T-cell (primary cell): ENCODE measurements around the gene ANO1. TPM values are rescaled to one million over a fixed set of nuclear protein-coding genes. Genes with fewer than 3 reads are reported as not detected.

Experiments
- ATAC-seq, 4 experiments: fragments of 200-7000 bp in 3 of 4; fragments of 150-1000 bp in 1 of 4; cut with Tn5 transposase; replicated peaks in 1 of 4; 1 replicate in 3 of 4; 2 replicates in 1 of 4; pipeline ENCODE4 v1.10.0; 2021; ENCODE audit warnings: moderate library complexity in 3 of 4, mild to moderate bottlenecking in 2 of 4, moderate number of reproducible peaks in 1 of 4
- CTCF ChIA-PET, 2 donors: fragments of 300-600 bp; sonication (Branson Sonifier 250); formaldehyde crosslinking; loops; one replicate each; lab custom pipeline; 2022; ENCODE audit warnings: antibody characterized with exemption in 2 of 2; lab: Charles Lee
- POLR2A ChIA-PET, 2 donors: fragments of 300-600 bp; sonication (Branson Sonifier 250); formaldehyde crosslinking; loops; one replicate each; lab custom pipeline; 2022; ENCODE audit warnings: antibody characterized with exemption in 2 of 2; lab: Charles Lee
- DNase-seq, 35 experiments: peaks; one replicate each; pipeline versions ENCODE4 v3.0.0 to v3.0.0-alpha.2; 2013 to 2023
- H3K27ac ChIP-seq: one replicate; pipeline ENCODE4 v1.5.1; 2013; ENCODE audit warnings: low read length
- H3K27me3 ChIP-seq, 2 experiments: replicated peaks in 1 of 2; 1 replicate in 1 of 2; 2 replicates in 1 of 2; pipeline versions ENCODE4 v1.6.1 to v1.7.0; 2013; ENCODE audit warnings: low read length in 1 of 2, mixed read lengths in 1 of 2; ENCODE audit not compliant: control insufficient read depth in 2 of 2, insufficient read depth in 2 of 2; ENCODE audit errors: extremely low read depth in 1 of 2
- H3K36me3 ChIP-seq, 2 donors: 1 replicate in 1 of 2; 2 replicates in 1 of 2; pipeline versions ENCODE4 v1.6.1 to v1.7.0; 2013; ENCODE audit warnings: low read length in 1 of 2; ENCODE audit not compliant: control insufficient read depth in 2 of 2, insufficient read depth in 1 of 2; ENCODE audit errors: extremely low read depth in 1 of 2
- H3K4me1 ChIP-seq, 2 experiments: 1 replicate in 1 of 2; 2 replicates in 1 of 2; pipeline versions ENCODE4 v1.6.1 to v1.7.0; 2013; ENCODE audit warnings: low read length in 2 of 2, mixed read lengths in 1 of 2; ENCODE audit not compliant: insufficient read depth in 2 of 2, control insufficient read depth in 1 of 2; ENCODE audit errors: extremely low read depth in 1 of 2
- H3K4me3 ChIP-seq, 2 donors: 1 replicate in 1 of 2; 2 replicates in 1 of 2; pipeline versions ENCODE4 v1.5.1 to v1.7.0; 2013; ENCODE audit warnings: mild to moderate bottlenecking in 2 of 2, low read length in 1 of 2, moderate library complexity in 1 of 2; ENCODE audit not compliant: control insufficient read depth in 1 of 2; ENCODE audit errors: extremely low read depth in 1 of 2
- H3K9me3 ChIP-seq: 2 replicates; pipeline ENCODE4 v1.7.0; 2013
- H3K27ac Mint-ChIP-seq, 2 donors: one replicate each; pipeline ENCODE4 v1.8.0; 2020 to 2021; ENCODE audit warnings: mild to moderate bottlenecking in 2 of 2, mixed read lengths in 2 of 2
- H3K27me3 Mint-ChIP-seq, 2 donors: one replicate each; pipeline ENCODE4 v1.8.0; 2021 to 2022; ENCODE audit warnings: mixed read lengths in 2 of 2
- H3K36me3 Mint-ChIP-seq: one replicate; pipeline ENCODE4 v1.8.0; 2021; ENCODE audit warnings: mixed read lengths
- H3K4me1 Mint-ChIP-seq, 3 donors: one replicate each; pipeline ENCODE4 v1.8.0; 2020 to 2022; ENCODE audit warnings: mixed read lengths in 3 of 3, mild to moderate bottlenecking in 1 of 3
- H3K4me3 Mint-ChIP-seq, 3 donors: one replicate each; pipeline ENCODE4 v1.8.0; 2020 to 2022; ENCODE audit warnings: mild to moderate bottlenecking in 3 of 3, mixed read lengths in 3 of 3, moderate library complexity in 3 of 3
- H3K9me3 Mint-ChIP-seq, 3 donors: one replicate each; pipeline ENCODE4 v1.8.0; 2020 to 2022; ENCODE audit warnings: mixed read lengths in 3 of 3
- WGBS: methylation state at CpG from one replicate; pipeline ENCODE4 v1.1.5; 2013; ENCODE audit warnings: missing lambda C conversion rate; ENCODE audit not compliant: insufficient coverage; 5-methylcytosine and 5-hydroxymethylcytosine counted together
- total RNA-seq, 35 experiments: library from RNA in 6 of 35; stranded (reverse) in 6 of 35; fragments of 120-200 nt in 1 of 35; gene quantifications; one replicate each; pipeline versions ENCODE4 v1.2.1 to v1.2.4 and lab custom pipeline; 2013 to 2026

Gene ANO1
- total RNA-seq, 5 donors from 2014 or later (not counting 1 experiment from before 2014, with no cell fraction given), result 0.19 to 0.38 (median 0.33) TPM; not detected in 2

DNA sequence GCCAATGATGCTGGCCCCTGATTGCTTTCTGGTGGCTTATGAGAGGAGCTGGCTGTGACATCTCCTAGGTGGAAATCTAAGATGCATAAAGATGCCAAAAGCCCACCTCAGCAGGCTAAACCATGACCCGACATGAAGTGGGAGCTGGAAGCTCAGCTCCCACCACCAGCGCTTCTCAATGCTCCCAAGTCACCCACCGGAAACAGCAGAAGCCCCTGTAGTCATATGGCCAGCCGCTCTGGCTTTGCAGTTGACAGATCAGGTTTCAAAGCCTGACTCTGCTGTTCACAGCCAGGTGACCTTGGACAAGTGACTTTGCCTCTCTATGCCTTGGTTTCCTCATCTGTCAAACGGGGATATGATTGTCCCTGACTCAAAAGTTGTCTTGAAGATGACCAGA, 29.1 kb upstream of the ANO1 start:
- no peak for ATAC-seq
- ChIA-PET CTCF (no interaction called here), POLR2A (no interaction called here)

DNA sequence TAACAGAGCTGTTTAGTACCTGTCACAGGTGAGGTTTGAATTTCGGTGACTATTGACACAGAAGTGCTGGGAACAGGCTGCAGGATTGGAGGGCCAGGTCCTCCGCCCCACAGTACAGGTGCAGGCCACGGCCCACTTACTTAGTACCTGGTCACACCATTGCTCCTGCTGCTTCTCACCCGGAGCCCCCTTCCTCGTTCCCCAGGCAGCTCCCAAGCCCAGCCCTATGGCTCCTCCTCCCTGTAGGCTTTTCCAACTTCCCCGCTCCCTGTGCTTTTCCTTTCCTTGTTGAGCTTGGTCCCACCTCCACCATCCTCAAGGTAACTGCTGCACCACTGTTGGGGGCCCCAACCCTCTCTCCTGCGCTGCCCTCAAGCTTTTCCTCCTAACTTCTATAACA, 27.9 kb upstream of the ANO1 start:
- Mint-ChIP-seq H3K27ac (no peak overlapping the region), H3K27me3 (peaks cover 38 to 39% of the 10 kb centered on the region in 2 donors), H3K4me3 (no peak overlapping the region), H3K4me1 (no peaks in the 10 kb centered on the region), H3K36me3 (no peaks in the 10 kb centered on the region), H3K9me3 (no peaks in the 10 kb centered on the region)
- ATAC-seq (no peak), DNase-seq (no peak)
- H3K4me3 ChIP-seq, result no peak overlapping the region
- no peaks in the 10 kb centered on the region for H3K9me3 ChIP-seq
- H3K27ac ChIP-seq, result no peak overlapping the region
- H3K4me1 ChIP-seq, result no peaks in the 10 kb centered on the region
- 67% methylated on average over 6 of the region's 7 CpGs for WGBS
- ChIA-PET POLR2A (no interaction called here), CTCF (no interaction called here)
- peaks cover 0 to 23% of the 10 kb centered on the region in 2 experiments for H3K27me3 ChIP-seq
- no peaks in the 10 kb centered on the region for H3K36me3 ChIP-seq

More for the DNA sequence above, 29.1 kb upstream of the ANO1 start:
- H3K27ac ChIP-seq, result no peak overlapping the region
- Mint-ChIP-seq H3K4me3 (no peak overlapping the region), H3K36me3 (no peaks in the 10 kb centered on the region), H3K27ac (no peak overlapping the region), H3K4me1 (no peaks in the 10 kb centered on the region), H3K27me3 (peaks cover 38 to 44% of the 10 kb centered on the region in 2 donors), H3K9me3 (peaks cover 0 to 3% (median 0%) of the 10 kb centered on the region in 3 donors)
- H3K36me3 ChIP-seq, result no peaks in the 10 kb centered on the region
- no peaks in the 10 kb centered on the region for H3K9me3 ChIP-seq
- DNase-seq, result no peak
- 67% methylated on average over 4 of the region's 5 CpGs for WGBS
- H3K4me1 ChIP-seq, result no peaks in the 10 kb centered on the region
- H3K4me3 ChIP-seq, result no peak overlapping the region
- H3K27me3 ChIP-seq, result peaks cover 0 to 20% of the 10 kb centered on the region in 2 experiments

- ChIA-PET POLR2A (no interaction called here), CTCF (no interaction called here)
- Histone ChIP-seq H3K27ac (no peak overlapping the region), H3K9me3 (no peaks in the 10 kb centered on the region), H3K27me3 (peaks cover 0 to 11% of the 10 kb centered on the region in 2 experiments), H3K4me3 (no peak overlapping the region), H3K4me1 (no peaks in the 10 kb centered on the region), H3K36me3 (no peaks in the 10 kb centered on the region)
- H3K4me1 Mint-ChIP-seq, result no peaks in the 10 kb centered on the region
- 80% methylated on average over 1 of the region's 3 CpGs for WGBS
- DNase-seq (no peak), ATAC-seq (no peak)
- H3K9me3 Mint-ChIP-seq, result peaks cover 5 to 12% (median 7%) of the 10 kb centered on the region in 3 donors
- peaks cover 38 to 44% of the 10 kb centered on the region in 2 donors for H3K27me3 Mint-ChIP-seq
- no peaks in the 10 kb centered on the region for H3K36me3 Mint-ChIP-seq
- H3K27ac Mint-ChIP-seq, result no peak overlapping the region
- no peak overlapping the region for H3K4me3 Mint-ChIP-seq
Observed at GRCh38 chr11:70054004-70054403, 24.1 kb upstream of the ANO1 start.

GRCh38 chr11:70055444-70055843, 22.7 kb upstream of the ANO1 start:
- WGBS, result no CpG with 5 or more reads among the region's 3 CpGs
- Mint-ChIP-seq H3K27ac (no peak overlapping the region), H3K9me3 (peaks cover 5 to 12% (median 7%) of the 10 kb centered on the region in 3 donors), H3K27me3 (peaks cover 24 to 37% of the 10 kb centered on the region in 2 donors), H3K36me3 (no peaks in the 10 kb centered on the region), H3K4me1 (no peaks in the 10 kb centered on the region), H3K4me3 (no peak overlapping the region)
- Histone ChIP-seq H3K9me3 (no peaks in the 10 kb centered on the region), H3K27ac (no peak overlapping the region), H3K36me3 (no peaks in the 10 kb centered on the region), H3K4me3 (no peak overlapping the region), H3K4me1 (no peaks in the 10 kb centered on the region), H3K27me3 (peaks cover 0 to 5% of the 10 kb centered on the region in 2 experiments)
- POLR2A ChIA-PET, result no interaction called here
- CTCF ChIA-PET, result no interaction called here
- DNase-seq, result no peak
- no peak for ATAC-seq

GRCh38 chr11:70057080-70057479, 21.0 kb upstream of the ANO1 start:
- Mint-ChIP-seq H3K4me1 (no peaks in the 10 kb centered on the region), H3K27ac (no peak overlapping the region), H3K9me3 (peaks cover 5 to 12% (median 7%) of the 10 kb centered on the region in 3 donors), H3K36me3 (no peaks in the 10 kb centered on the region), H3K4me3 (no peak overlapping the region), H3K27me3 (peaks cover 21 to 27% of the 10 kb centered on the region in 2 donors)
- DNase-seq (no peak), ATAC-seq (no peak)
- Histone ChIP-seq H3K9me3 (no peaks in the 10 kb centered on the region), H3K4me3 (no peak overlapping the region), H3K27me3 (peaks cover 0 to 4% of the 10 kb centered on the region in 2 experiments), H3K36me3 (no peaks in the 10 kb centered on the region), H3K27ac (no peak overlapping the region), H3K4me1 (no peaks in the 10 kb centered on the region)
- POLR2A ChIA-PET, result no interaction called here
- CTCF ChIA-PET, result no interaction called here
- 95% methylated on average over 3 of the region's 3 CpGs for WGBS

GRCh38 chr11:70059971-70060370, 18.1 kb upstream of the ANO1 start:
- WGBS, result 65% methylated on average over 5 of the region's 5 CpGs
- Histone ChIP-seq H3K4me1 (no peaks in the 10 kb centered on the region), H3K27ac (no peak overlapping the region), H3K9me3 (no peaks in the 10 kb centered on the region), H3K27me3 (no peaks in the 10 kb centered on the region), H3K36me3 (no peaks in the 10 kb centered on the region), H3K4me3 (no peak overlapping the region)
- H3K27ac Mint-ChIP-seq, result no peak overlapping the region
- ATAC-seq, result no peak
- no peaks in the 10 kb centered on the region for H3K4me1 Mint-ChIP-seq
- peaks cover 22 to 30% of the 10 kb centered on the region in 2 donors for H3K27me3 Mint-ChIP-seq
- H3K9me3 Mint-ChIP-seq, result peaks cover 5 to 12% (median 7%) of the 10 kb centered on the region in 3 donors
- ChIA-PET POLR2A (no interaction called here), CTCF (no interaction called here)
- H3K36me3 Mint-ChIP-seq, result no peaks in the 10 kb centered on the region
- DNase-seq, result no peak
- H3K4me3 Mint-ChIP-seq, result no peak overlapping the region
